Measurements from ENCODE around the gene AMY2A.
"Not testable (repeated sequence)": the region's sequence is repeated elsewhere in the genome, so short reads cannot be mapped to it uniquely, and the experiment has no call there.

Gene AMY2A

DNA sequence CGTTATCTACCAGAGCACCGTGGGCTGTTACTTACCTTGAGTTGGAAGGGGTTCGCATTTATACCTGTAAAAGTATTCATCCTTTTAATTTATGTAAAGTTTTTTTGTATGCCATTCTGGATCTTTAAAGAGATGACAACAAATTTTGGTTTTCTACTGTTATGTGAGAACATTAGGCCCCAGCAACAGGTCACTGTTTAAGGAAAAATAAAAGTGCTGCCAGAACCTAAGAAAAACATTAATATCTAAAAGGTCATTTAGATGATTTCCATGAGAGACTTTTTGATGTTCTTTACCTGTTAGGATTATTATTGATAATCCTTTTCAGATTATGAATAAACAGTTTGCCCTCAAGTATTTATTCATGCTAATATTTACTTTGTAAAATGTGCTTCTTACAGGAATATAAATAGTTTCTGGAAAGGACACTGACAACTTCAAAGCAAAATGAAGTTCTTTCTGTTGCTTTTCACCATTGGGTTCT, at the start of gene AMY2A:
AMY2A (plus strand) TSS at position 434 of the 484 bp plus-strand sequence; CDS start at position 448, 14 bp downstream.
- not testable (repeated sequence) for DNase-seq

DNA sequence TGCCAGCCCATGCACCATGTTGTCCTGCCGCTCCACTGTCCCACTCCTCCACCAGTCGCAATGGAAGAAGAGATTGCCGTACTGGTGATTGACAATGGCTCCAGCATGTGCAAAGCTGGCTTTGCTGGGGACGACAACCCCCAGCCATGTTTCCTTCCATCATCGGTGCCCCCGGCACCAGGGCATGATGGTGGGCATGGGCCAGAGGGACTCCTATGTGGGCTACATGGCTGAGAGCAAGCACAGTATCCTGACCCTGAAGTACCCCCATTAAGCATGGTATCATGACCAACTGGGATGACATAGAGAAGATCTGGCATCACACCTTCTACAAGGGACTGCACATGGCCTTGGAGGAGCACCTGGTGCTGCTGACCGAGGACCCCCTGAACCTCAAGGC, 47.7 kb upstream of the AMY2A start:
- no peak for DNase-seq

DNA sequence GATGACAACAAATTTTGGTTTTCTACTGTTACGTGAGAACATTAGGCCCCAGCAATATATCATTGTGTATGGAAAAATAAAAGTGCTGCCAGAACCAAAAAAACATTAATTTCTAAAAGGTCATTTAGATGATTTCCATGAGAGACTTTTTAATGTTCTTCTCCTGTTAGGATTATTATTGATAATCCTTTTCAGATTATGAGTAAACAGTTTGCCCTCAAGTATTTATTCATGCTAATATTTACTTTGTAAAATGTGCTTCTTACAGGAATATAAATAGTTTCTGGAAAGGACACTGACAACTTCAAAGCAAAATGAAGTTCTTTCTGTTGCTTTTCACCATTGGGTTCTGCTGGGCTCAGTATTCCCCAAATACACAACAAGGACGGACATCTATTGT, 45.9 kb upstream of the AMY2A start, which contains the start of gene AMY2B:
AMY2B (plus strand) TSS at position 301 of the 400 bp plus-strand sequence; CDS start at position 315, 14 bp downstream.
- not testable (repeated sequence) for DNase-seq

DNA sequence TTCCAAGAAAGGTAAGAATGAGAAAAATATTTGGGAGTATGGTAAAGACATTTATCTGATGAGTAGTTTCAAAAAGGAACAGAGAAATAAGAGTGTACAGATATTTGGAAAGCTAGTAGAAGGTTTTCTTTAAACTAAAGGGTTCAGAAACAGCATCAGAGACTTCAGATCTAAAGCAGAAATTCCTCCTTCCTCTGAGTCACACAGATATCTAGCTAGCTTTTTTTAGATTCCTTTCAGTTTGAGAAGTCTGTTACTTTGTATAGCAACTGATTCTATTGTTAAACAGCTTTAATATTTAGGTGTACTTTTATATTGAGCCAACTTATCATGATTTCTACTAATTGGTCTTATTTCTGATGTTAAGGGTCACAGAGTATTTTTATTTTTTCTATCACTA, 41.2 kb upstream of the AMY2A start:
- DNase-seq: no peak

DNA sequence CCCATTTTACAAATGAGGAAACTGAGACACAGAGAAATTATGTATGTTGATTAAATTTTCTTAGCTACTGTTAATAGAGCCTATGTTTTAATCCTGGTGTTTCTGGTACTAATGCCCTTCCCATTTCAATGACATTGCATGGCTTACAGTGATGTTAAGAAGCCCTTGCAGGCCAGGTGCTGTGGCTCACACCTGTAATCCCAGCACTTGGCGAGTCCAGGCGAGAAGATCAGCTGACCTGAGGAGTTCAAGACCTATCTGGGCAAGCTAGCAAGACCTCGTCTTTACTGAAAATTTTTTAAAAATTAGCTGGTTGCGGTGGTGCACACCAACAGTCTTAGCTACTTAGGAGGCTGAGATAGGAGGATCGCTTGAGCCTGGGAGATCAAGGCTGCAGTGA, 40.4 kb upstream of the AMY2A start:
- not testable (repeated sequence) for DNase-seq

DNA sequence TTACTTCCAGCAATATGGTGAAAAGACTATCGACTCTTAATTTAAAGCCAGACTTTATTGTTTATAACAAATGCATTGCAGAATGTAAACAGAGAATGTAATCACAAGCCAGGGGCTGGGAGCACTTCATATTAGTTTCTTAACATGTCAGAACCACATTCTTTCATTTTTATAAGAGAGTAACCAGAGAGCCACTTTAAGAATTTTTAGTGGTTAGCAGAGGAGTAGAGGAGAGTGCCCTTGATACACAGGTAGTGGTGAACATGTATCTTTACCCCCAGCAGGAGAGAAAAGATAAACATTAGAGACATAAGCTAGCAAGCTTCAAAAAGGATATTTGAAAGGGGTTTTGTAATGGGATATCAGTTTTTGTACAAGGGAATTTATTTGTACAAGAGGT, 34.8 kb upstream of the AMY2A start:
- DNase-seq: no peak

DNA sequence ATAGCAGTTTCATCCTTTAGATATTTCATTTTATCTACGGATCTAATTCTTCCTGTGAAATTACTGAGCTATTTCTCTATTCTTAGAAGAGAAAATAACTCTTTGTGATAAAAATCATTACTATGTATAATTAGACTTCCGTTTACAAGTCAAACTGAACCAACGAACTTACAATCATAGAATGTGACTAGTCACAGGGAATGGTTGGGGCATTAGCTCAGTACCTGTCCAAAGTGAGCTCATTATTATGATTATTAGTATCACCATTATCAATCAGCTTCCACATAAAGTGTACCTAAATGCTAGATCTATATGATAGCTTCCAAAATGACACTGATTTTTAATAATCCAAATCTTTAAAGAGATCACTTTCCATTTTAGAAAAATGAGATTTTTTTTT, 33.3 kb upstream of the AMY2A start:
- no peak for DNase-seq

DNA sequence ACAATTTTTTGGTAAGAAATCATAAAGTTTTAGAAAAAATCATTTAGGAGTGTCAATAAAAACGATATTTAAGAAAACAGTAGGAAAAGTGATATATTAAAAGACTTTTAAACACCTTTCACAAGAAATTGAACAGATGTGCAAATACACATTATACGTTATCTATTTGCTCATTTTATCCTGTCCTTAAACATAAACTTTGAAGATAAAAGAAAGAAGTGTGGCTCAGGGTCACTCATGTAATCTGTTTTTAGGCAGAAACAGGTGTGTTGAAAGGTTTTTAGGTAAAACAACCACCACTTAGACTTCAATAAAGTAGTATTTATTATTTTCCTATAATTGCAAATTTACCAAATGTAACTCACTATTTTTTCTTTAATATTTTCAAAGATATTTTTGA, 32.7 kb upstream of the AMY2A start:
- DNase-seq: no peak

DNA sequence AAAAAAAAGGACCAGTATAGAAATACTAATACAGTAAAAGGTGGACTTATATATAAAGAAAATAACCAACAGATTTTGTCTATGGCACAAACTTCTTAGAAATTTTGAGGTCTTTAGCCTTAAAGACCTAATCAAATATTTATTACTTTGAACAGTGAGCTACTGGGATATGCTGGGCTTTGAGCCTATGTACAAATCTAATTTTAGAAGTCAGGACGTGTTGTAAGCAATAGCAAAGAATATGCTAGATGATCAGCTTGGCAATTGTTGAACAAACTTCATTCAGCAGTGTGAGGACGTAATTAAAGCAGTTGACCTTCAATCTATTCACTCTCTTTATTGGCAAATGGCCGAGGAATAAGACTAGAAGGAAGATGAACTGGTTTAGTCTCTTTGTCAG, 14.5 kb upstream of the AMY2A start:
- not testable (repeated sequence) for DNase-seq

DNA sequence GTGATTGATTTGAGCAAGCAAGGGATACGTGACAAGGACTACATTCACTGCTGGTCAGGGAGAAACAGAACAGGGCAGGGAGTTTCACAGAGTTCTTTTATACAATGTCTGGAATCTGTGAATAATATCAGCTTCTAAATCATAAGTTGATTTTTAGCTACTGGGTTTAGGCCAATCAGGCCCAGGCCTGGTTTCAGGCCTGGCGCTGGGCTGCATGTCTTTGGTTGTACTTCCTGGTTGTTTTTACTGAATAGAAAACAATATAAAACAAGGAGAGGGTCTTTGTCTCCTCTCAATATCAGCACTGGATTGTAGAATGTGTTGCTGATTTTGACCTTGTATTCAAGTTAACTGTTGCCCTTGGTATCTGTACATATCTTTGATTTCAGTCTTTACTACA, 865 bp upstream of the AMY2A start:
- DNase-seq: no peak

DNA sequence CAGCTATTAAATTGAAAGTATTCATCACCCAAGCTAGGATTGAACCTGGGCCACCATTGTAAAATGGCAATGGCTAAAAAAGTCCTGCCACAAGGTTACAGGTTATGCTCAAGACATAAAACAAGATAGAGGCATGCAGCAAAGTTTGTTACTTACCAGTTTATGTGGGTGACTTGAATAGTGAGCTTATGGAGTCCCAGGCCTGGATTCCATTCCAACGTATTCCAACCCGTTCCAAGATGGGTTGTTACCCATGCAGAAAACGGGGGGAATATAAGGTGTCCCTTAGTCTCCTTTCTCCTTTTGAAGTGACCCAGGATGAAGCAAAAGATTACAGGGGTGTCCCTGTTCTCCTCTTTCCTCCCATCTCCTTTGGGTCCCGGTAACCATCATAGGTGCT, 10.2 kb downstream of the AMY2A start:
- not testable (repeated sequence) for DNase-seq

DNA sequence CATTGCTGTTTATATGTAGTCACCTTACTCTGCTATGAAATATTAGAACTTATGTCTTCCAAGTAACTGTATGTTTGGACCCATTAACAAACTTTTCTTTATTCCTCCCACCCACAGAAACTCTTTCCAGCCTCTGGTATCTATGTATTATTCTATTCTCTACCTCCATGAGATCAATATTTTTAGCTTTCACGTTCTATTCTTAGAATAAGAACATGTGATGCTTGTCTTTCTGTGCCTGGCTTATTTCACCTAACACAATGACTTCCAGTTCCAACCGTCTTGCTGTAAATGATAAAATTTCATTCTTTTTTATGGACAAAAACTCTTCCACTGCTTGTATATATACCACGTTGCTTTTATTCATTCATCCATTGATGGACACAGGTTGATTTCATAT, 24.0 kb downstream of the AMY2A start:
- not testable (repeated sequence) for DNase-seq

DNA sequence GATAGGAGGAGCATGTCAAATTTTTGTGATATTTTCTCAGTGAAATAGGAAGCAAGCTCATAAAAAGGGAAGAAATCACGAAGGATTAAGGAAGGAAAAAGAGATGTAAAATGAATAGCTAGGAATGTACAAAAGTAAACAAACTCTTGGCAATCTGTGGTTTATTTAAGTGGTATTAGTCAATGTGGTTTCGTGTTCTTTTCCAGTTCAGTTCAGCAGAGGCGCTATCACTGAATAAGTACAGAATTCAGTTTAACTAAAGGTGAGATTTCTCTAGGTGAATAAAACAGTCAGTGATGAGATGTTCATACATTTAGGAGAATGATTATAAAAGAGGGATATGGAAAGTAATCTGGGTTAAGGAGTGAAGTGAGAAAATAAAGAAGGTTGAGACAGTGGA, 26.7 kb downstream of the AMY2A start:
- not testable (repeated sequence) for DNase-seq

DNA sequence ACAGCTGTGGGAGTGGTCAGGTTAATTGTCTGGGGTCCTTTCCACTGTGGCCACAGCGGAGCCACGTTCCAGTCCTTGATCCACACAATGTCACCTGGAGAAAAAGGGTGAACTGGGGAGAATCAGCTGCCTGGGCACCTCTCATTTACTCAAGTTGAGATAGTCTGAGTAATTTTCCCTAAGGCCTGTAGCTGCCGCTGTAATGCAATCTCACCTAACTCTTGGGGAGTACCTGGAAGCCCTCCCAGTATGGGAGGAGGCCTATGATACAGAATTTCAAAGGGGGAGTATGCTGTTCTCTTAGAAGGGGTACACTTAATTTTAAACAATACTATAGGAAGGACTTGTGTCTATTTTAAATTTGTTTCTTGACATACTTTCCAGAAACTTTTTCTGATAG, 33.1 kb downstream of the AMY2A start:
- not testable (repeated sequence) for DNase-seq

DNA sequence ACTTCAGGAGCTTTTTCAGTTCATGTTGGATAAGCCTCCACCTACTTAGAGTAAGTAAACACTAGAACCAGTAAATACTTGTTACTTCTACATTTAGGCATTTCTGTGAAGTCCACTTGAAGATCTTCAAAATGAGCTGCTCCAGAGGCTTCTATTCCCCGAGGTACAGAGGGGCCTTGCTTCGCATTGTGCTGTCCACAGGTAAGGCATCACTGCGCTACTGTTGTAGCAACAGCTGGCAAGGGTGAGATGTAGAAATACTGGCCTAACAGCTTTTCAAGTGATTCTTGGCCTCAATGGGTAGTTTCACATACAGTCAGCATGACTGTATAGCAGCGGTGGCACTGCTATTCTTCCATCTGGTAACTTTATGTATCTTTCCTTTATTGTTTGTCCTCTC, 33.7 kb downstream of the AMY2A start:
- DNase-seq: not testable (repeated sequence)

DNA sequence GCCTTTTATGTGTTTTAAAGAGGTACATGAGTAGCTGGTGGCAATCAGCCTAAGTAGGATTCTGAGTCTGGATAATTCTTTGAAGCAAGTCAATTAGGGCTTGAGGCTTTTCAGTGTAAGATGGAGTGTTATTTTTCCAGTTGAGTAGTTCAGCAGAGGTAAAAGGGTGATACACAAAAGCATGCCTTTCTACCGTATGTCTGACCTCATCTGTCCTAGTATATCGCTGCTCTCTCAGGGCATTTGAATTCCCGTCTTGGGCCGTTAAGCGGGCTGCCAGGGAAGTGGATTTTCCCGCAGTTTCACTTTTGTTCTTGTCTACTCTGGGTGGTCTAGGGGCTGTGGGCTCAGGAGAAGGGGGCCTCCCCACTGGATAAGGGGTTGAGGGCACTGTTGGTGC, 36.9 kb downstream of the AMY2A start:
- not testable (repeated sequence) for DNase-seq

DNA sequence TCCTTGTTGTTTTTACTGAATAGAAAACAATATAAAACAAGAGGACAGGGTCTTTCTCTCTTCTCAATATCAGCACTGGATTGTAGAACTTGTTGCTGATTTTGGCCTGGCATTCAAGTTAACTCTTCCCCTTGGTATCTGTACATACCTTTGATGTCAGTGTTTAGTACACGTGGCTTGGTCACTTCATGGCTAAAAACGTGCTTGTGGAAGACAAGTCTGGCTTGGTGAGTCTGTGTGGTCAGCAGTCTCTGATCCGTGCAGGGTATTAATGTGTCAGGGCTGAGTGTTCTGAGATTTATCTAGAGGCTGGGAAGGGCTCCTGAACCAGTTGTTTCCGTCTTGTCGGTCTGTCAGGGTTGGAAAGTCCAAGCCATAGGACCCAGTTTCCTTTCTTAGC, 38.2 kb downstream of the AMY2A start, which contains the start of gene AMY1A:
AMY1A (plus strand) TSS at position 301 of the 400 bp plus-strand sequence. CDS start 571 bp downstream, outside the sequence.
- DNase-seq: not testable (repeated sequence)

Measured in nucleus accumbens (tissue), 56 donors.